A673 (cell line): Measurements from ENCODE around the gene POLG. TPM values are rescaled to one million over a fixed set of nuclear protein-coding genes. Genes with fewer than 3 reads are reported as not detected.

ENCODE experiments used
- BruUV-seq: library from RNA; stranded (reverse); fragments of 400-500 nt; replicated peaks from 2 replicates; lab custom pipeline; 2021; lab: Mats Ljungman, UMichigan
- CTCF ChIA-PET: fragments of 300-600 bp; sonication (Branson Sonifier 250); formaldehyde crosslinking; loops from one replicate; lab custom pipeline; 2022; ENCODE audit warnings: antibody characterized with exemption; lab: Charles Lee
- POLR2A ChIA-PET: fragments of 300-600 bp; sonication (Branson Sonifier 250); formaldehyde crosslinking; loops from one replicate; lab custom pipeline; 2022; ENCODE audit warnings: antibody characterized with exemption; ENCODE audit not compliant: low non-redundant PET; lab: Charles Lee
- DNase-seq: peaks from one replicate; pipeline ENCODE4 v3.0.0-alpha.2; 2015; ENCODE audit warnings: low spot score
- H3K27ac ChIP-seq: fragments of 200-600 bp; sonication (generic); 2 replicates; pipeline ENCODE4 v1.5.1; 2016; ENCODE audit warnings: mixed run types, low read depth, mild to moderate bottlenecking, mixed read lengths, antibody characterized with exemption, low read length; ENCODE audit not compliant: poor library complexity, severe bottlenecking
- H3K27me3 ChIP-seq: fragments of 200-600 bp; sonication (generic); replicated peaks from 2 replicates; pipeline ENCODE4 v1.6.1; 2017; ENCODE audit warnings: mixed run types, low read depth, mild to moderate bottlenecking, mixed read lengths, antibody characterized with exemption, low read length; ENCODE audit not compliant: insufficient read depth, poor library complexity
- H3K36me3 ChIP-seq: fragments of 200-600 bp; sonication (generic); 2 replicates; pipeline ENCODE4 v1.6.1; 2016; ENCODE audit warnings: mixed run types, mild to moderate bottlenecking, mixed read lengths, antibody characterized with exemption, low read length; ENCODE audit not compliant: insufficient read depth, poor library complexity, severe bottlenecking
- H3K4me1 ChIP-seq: fragments of 200-600 bp; sonication (generic); 2 replicates; pipeline ENCODE4 v1.6.1; 2017; ENCODE audit warnings: mixed run types, mild to moderate bottlenecking, mixed read lengths, antibody characterized with exemption, low read length; ENCODE audit not compliant: insufficient read depth, poor library complexity, severe bottlenecking
- H3K4me3 ChIP-seq: fragments of 200-600 bp; sonication (generic); 2 replicates; pipeline ENCODE4 v1.5.1; 2016; ENCODE audit warnings: low read depth, mixed run types, mild to moderate bottlenecking, mixed read lengths, low read length; ENCODE audit not compliant: poor library complexity, severe bottlenecking
- H3K9me3 ChIP-seq: fragments of 200-600 bp; sonication (generic); 2 replicates; pipeline ENCODE4 v1.6.1; 2016; ENCODE audit warnings: mixed run types, low read depth, mild to moderate bottlenecking, mixed read lengths, antibody characterized with exemption, low read length; ENCODE audit not compliant: poor library complexity, severe bottlenecking
- CTCF ChIP-seq: fragments of 300-800, 200-600 bp; sonication (generic); conservative IDR thresholded peaks from 2 replicates; pipeline ENCODE4 v1.5.1; 2017; ENCODE audit warnings: low read depth, mild to moderate bottlenecking, antibody characterized with exemption, low read length, moderate library complexity, mixed read lengths
- EZH2 ChIP-seq: fragments of 200-600 bp; sonication (generic); IDR thresholded peaks from 2 replicates; pipeline ENCODE4 v1.6.1; 2017; ENCODE audit warnings: borderline replicate concordance, low read depth, mild to moderate bottlenecking, mixed read lengths, antibody characterized with exemption, low read length; ENCODE audit not compliant: poor library complexity, severe bottlenecking
- intact Hi-C: fragments of 100-400 bp; cut with micrococcal nuclease; formaldehyde crosslinking; loops from one replicate; pipeline ENCODE4 v1.10.0; 2022; ENCODE audit not compliant: unreplicated experiment
- total RNA-seq: library from RNA; stranded (reverse); gene quantifications from 2 replicates; pipeline ENCODE4 v1.2.3, GENCODE V29; 2021

POLG gene
- total RNA-seq, 1 experiment from 2014 or later = 166 TPM

- Histone ChIP-seq H3K27ac (no peak overlapping the region), H3K4me1 (peaks cover 16% of the 10 kb centered on the region), H3K27me3 (no peaks in the 10 kb centered on the region), H3K4me3 (no peak overlapping the region), H3K9me3 (no peaks in the 10 kb centered on the region), H3K36me3 (peaks cover 4% of the 10 kb centered on the region)
- ChIA-PET CTCF (no interaction called here), POLR2A (no interaction called here)
- BruUV-seq = no TSS peak
- DNase-seq = no peak
- no peak for TF ChIP-seq EZH2
- TF ChIP-seq CTCF = no peak
- intact Hi-C loops = loop anchor here (5.0 kb wide), 1 partner anchor 239 kb away; the partner anchor contains the start of gene TICRR
These were observed 3.4 kb upstream of the POLG start for GRCh38 chr15:89338036-89338435.

- no peaks in the 10 kb centered on the region for H3K9me3 ChIP-seq
- POLR2A ChIA-PET = interaction anchor here (0.8 kb wide), 1 partner anchor 15 kb away, joined by 4 read pairs; no protein-coding TSS in a partner anchor
- peaks cover 32% of the 10 kb centered on the region for H3K4me1 ChIP-seq
- CTCF ChIA-PET = interaction anchor here (1.2 kb wide), 2 partner anchors 23 to 129 kb away, joined by 3 to 6 read pairs; no protein-coding TSS in a partner anchor
- peaks cover 30% of the 10 kb centered on the region for H3K36me3 ChIP-seq
- peak overlapping the region; percentile 78 for H3K4me3 ChIP-seq
- no peak for TF ChIP-seq EZH2
- TF ChIP-seq CTCF = no peak
- no peak overlapping the region for H3K27ac ChIP-seq
- intact Hi-C loops = loop anchor here (5.0 kb wide), 1 partner anchor 242 kb away; the partner anchor contains the start of gene TICRR
- no peak for DNase-seq
- no peaks in the 10 kb centered on the region for H3K27me3 ChIP-seq
- no TSS peak for BruUV-seq
These were observed 846 bp upstream of the POLG start for GRCh38 chr15:89335298-89336041.

GRCh38 chr15:89333959-89334509 lies 590 bp downstream of the POLG start:
- POLR2A ChIA-PET = no interaction called here
- intact Hi-C loops = no loop called here
- H3K4me1 ChIP-seq = peaks cover 32% of the 10 kb centered on the region
- H3K36me3 ChIP-seq = peaks cover 44% of the 10 kb centered on the region
- DNase-seq = no peak
- H3K27me3 ChIP-seq = no peaks in the 10 kb centered on the region
- CTCF ChIA-PET = interaction anchor here (0.6 to 1.2 kb wide), 2 partner anchors 25 to 80 kb away, joined by 3 to 6 read pairs; no protein-coding TSS in a partner anchor
- H3K27ac ChIP-seq = peak overlapping the region; percentile 88
- BruUV-seq = no TSS peak
- no peak for TF ChIP-seq EZH2
- no peak for TF ChIP-seq CTCF
- peak overlapping the region; percentile 78 for H3K4me3 ChIP-seq
- H3K9me3 ChIP-seq = no peaks in the 10 kb centered on the region
